GM12892 (cell line): Measurements from ENCODE around the gene USP10.
"Not testable (repeated sequence)": the region's sequence is repeated elsewhere in the genome, so short reads cannot be mapped to it uniquely, and the experiment has no call there.

Experiments
- POLR2A ChIP-seq: IDR thresholded peaks from 2 replicates; pipeline ENCODE4 v1.6.1; 2011; ENCODE audit warnings: low read depth, low read length, control low read depth
- POLR2AphosphoS5 ChIP-seq: IDR thresholded peaks from 2 replicates; pipeline ENCODE4 v1.6.1; 2011; ENCODE audit warnings: low read depth, low read length, control low read depth
- TAF1 ChIP-seq: IDR thresholded peaks from 2 replicates; pipeline ENCODE4 v1.6.1; 2011; ENCODE audit warnings: low read depth, mild to moderate bottlenecking, control low read depth, low read length, borderline replicate concordance

DNA sequence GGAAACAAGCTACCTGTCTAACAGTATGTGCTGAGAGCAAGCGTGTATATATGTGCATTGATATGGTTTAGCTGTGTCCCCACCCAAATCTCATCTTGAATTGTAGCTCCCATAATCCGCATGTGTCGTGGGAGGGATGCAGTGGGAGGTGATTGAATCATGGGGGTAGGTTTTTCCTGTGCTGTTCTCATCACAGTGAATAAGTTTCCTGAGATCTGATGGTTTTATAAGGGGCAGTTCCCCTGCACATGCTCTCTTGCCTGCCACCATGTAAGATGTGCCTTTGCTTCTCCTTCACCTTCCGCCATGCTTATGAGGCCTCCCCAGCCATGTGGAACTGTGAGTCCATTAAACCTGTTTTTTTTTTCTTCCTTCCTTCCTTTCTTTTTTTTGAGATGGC lies 11.6 kb upstream of the USP10 start:
- TF ChIP-seq POLR2AphosphoS5, POLR2A, TAF1: not testable (repeated sequence)
